Caco-2 (cell line): Measurements from ENCODE around the gene SDSL. TPM values are rescaled to one million over a fixed set of nuclear protein-coding genes. Genes with fewer than 3 reads are reported as not detected.

ENCODE experiments used
- BruUV-seq: library from RNA; stranded (reverse); fragments of 400-500 nt; replicated peaks from 2 replicates; lab custom pipeline; 2021; lab: Mats Ljungman, UMichigan
- CTCF ChIA-PET: fragments of 300-600 bp; sonication (Branson Sonifier 250); formaldehyde crosslinking; loops from one replicate; lab custom pipeline; 2022; ENCODE audit warnings: antibody characterized with exemption; lab: Charles Lee
- POLR2A ChIA-PET: fragments of 300-600 bp; sonication (Branson Sonifier 250); formaldehyde crosslinking; loops from one replicate; lab custom pipeline; 2022; ENCODE audit warnings: antibody characterized with exemption; lab: Charles Lee
- DNase-seq, 2 experiments: peaks; one replicate each; pipeline versions ENCODE4 v3.0.0 to v3.0.0-alpha.2; 2020 to 2022
- H3K27me3 ChIP-seq: replicated peaks from 2 replicates; pipeline ENCODE4 v1.6.0; 2011; ENCODE audit warnings: low read length; ENCODE audit not compliant: control insufficient read depth, insufficient read depth
- H3K36me3 ChIP-seq: 2 replicates; pipeline ENCODE4 v1.5.1; 2011; ENCODE audit warnings: low read length; ENCODE audit not compliant: control insufficient read depth, insufficient read depth
- H3K4me1 ChIP-seq: fragments of 250-450 bp; sonication (Bioruptor Pico); 2 replicates; pipeline ENCODE4 v1.5.1; 2020; ENCODE audit warnings: mild to moderate bottlenecking
- H3K4me3 ChIP-seq: 2 replicates; pipeline ENCODE4 v1.5.1; 2011; ENCODE audit warnings: low read depth, mild to moderate bottlenecking, control low read depth, low read length
- H3K9me3 ChIP-seq: fragments of 250-450 bp; sonication (Bioruptor Pico); 2 replicates; pipeline ENCODE4 v1.5.1; 2020; ENCODE audit warnings: mild to moderate bottlenecking, moderate library complexity
- H3K27ac Mint-ChIP-seq: one replicate; pipeline ENCODE4 v1.8.0; 2022; ENCODE audit warnings: mixed read lengths; ENCODE audit not compliant: unreplicated experiment
- H3K27me3 Mint-ChIP-seq: one replicate; pipeline ENCODE4 v1.8.0; 2022; ENCODE audit warnings: mixed read lengths; ENCODE audit not compliant: insufficient read depth, unreplicated experiment
- H3K36me3 Mint-ChIP-seq: one replicate; pipeline ENCODE4 v1.8.0; 2022; ENCODE audit warnings: mild to moderate bottlenecking, mixed read lengths; ENCODE audit not compliant: insufficient read depth, unreplicated experiment
- H3K4me1 Mint-ChIP-seq: one replicate; pipeline ENCODE4 v1.8.0; 2022; ENCODE audit warnings: low read depth, mixed read lengths; ENCODE audit not compliant: unreplicated experiment
- H3K4me3 Mint-ChIP-seq: one replicate; pipeline ENCODE4 v1.8.0; 2022; ENCODE audit warnings: mild to moderate bottlenecking, moderate library complexity, mixed read lengths; ENCODE audit not compliant: unreplicated experiment
- H3K9me3 Mint-ChIP-seq: one replicate; pipeline ENCODE4 v1.8.0; 2022; ENCODE audit warnings: mixed read lengths; ENCODE audit not compliant: unreplicated experiment
- CTCF ChIP-seq, 2 experiments: fragments of 200-600 bp in 1 of 2; IDR thresholded peaks; 1 replicate in 1 of 2; 2 replicates in 1 of 2; pipeline versions ENCODE4 v1.5.1 to v1.8.0; 2011 to 2022; ENCODE audit warnings: antibody characterized with exemption in 1 of 2, control low read depth in 1 of 2, inconsistent platforms in 1 of 2, low read depth in 1 of 2, low read length in 1 of 2, mild to moderate bottlenecking in 1 of 2, moderate library complexity in 1 of 2; ENCODE audit not compliant: insufficient read depth in 1 of 2, severe bottlenecking in 1 of 2, unreplicated experiment in 1 of 2
- intact Hi-C: fragments of 100-400 bp; cut with micrococcal nuclease; formaldehyde crosslinking; loops from one replicate; pipeline ENCODE4 v1.10.0; 2022; ENCODE audit not compliant: unreplicated experiment
- total RNA-seq: library from RNA; stranded (reverse); gene quantifications from 2 replicates; pipeline ENCODE4 v1.2.3, GENCODE V29; 2022

Gene SDSL
- total RNA-seq, 1 experiment from 2014 or later: 4.5 TPM

- no peak for DNase-seq
- POLR2A ChIA-PET: no interaction called here
- Mint-ChIP-seq H3K27ac (no peak overlapping the region), H3K4me3 (no peak overlapping the region), H3K9me3 (no peaks in the 10 kb centered on the region), H3K36me3 (no peaks in the 10 kb centered on the region), H3K27me3 (peaks cover 4% of the 10 kb centered on the region), H3K4me1 (no peaks in the 10 kb centered on the region)
- no peak for TF ChIP-seq CTCF (IDR thresholded peaks at IDR 0.05; ENCODE audit: insufficient read depth in 1 of 2, low read depth in 1 of 2, low read length in 1 of 2, severe bottlenecking in 1 of 2, unreplicated experiment in 1 of 2)
- intact Hi-C loops: no loop called here
- Histone ChIP-seq H3K9me3 (no peaks in the 10 kb centered on the region), H3K4me1 (no peaks in the 10 kb centered on the region), H3K27me3 (no peaks in the 10 kb centered on the region; the same call in 1 of the 2 replicates), H3K4me3 (no peak overlapping the region), H3K36me3 (no peaks in the 10 kb centered on the region)
- BruUV-seq: no TSS peak
- CTCF ChIA-PET: no interaction called here
Observed at GRCh38 chr12:113449299-113449698, 27.1 kb downstream of the SDSL start.

- CTCF ChIA-PET: no interaction called here
- H3K27me3 Mint-ChIP-seq: peaks cover 4% of the 10 kb centered on the region
Observed at GRCh38 chr12:113449839-113450238, 27.7 kb downstream of the SDSL start.

GRCh38 chr12:113452458-113452857, 30.3 kb downstream of the SDSL start:
- Histone ChIP-seq H3K9me3 (no peaks in the 10 kb centered on the region), H3K36me3 (no peaks in the 10 kb centered on the region), H3K4me3 (no peak overlapping the region), H3K27me3 (no peaks in the 10 kb centered on the region; the same call in 1 of the 2 replicates), H3K4me1 (no peaks in the 10 kb centered on the region)
- H3K36me3 Mint-ChIP-seq: no peaks in the 10 kb centered on the region
- no TSS peak for BruUV-seq
- no peak overlapping the region for H3K4me3 Mint-ChIP-seq
- ChIA-PET CTCF (interaction anchor here (0.6 kb wide), 1 partner anchor 85 kb away, joined by 3 read pairs; no protein-coding TSS in a partner anchor), POLR2A (interaction anchor here (0.6 kb wide), 1 partner anchor 511 kb away, joined by 3 read pairs; no protein-coding TSS in a partner anchor)
- H3K27ac Mint-ChIP-seq: no peak overlapping the region
- no peaks in the 10 kb centered on the region for H3K9me3 Mint-ChIP-seq
- H3K4me1 Mint-ChIP-seq: no peaks in the 10 kb centered on the region
- no peak for TF ChIP-seq CTCF (IDR thresholded peaks at IDR 0.05; ENCODE audit: insufficient read depth in 1 of 2, low read depth in 1 of 2, low read length in 1 of 2, severe bottlenecking in 1 of 2, unreplicated experiment in 1 of 2)
- peaks cover 8% of the 10 kb centered on the region for H3K27me3 Mint-ChIP-seq
- intact Hi-C loops: no loop called here
- no peak for DNase-seq

More at GRCh38 chr12:113449839-113450238, 27.7 kb downstream of the SDSL start:
- no peak for TF ChIP-seq CTCF (IDR thresholded peaks at IDR 0.05; ENCODE audit: insufficient read depth in 1 of 2, low read depth in 1 of 2, low read length in 1 of 2, severe bottlenecking in 1 of 2, unreplicated experiment in 1 of 2)
- Histone ChIP-seq H3K9me3 (no peaks in the 10 kb centered on the region), H3K36me3 (no peaks in the 10 kb centered on the region), H3K4me1 (no peaks in the 10 kb centered on the region), H3K4me3 (no peak overlapping the region), H3K27me3 (no peaks in the 10 kb centered on the region; the same call in 1 of the 2 replicates)
- Mint-ChIP-seq H3K9me3 (no peaks in the 10 kb centered on the region), H3K4me1 (no peaks in the 10 kb centered on the region), H3K4me3 (no peak overlapping the region), H3K27ac (no peak overlapping the region), H3K36me3 (no peaks in the 10 kb centered on the region)
- no peak for DNase-seq
- POLR2A ChIA-PET: no interaction called here
- intact Hi-C loops: no loop called here
- BruUV-seq: no TSS peak
